MM.1S (cell line): Measurements from ENCODE around the gene CEACAM4.
A peak's percentile ranks its signal among the peaks of the same experiment; 100 is the strongest.
"Not testable (repeated sequence)": the region's sequence is repeated elsewhere in the genome, so short reads cannot be mapped to it uniquely, and the experiment has no call there.

Experiments used
- DNase-seq: peaks from one replicate; pipeline ENCODE4 v3.0.0-alpha.2; 2015
- H2AFZ ChIP-seq: fragments of 300-600 bp; sonication (generic); 2 replicates; pipeline ENCODE4 v1.6.0; 2016; ENCODE audit warnings: antibody characterized with exemption, low read length
- H3F3A ChIP-seq: fragments of 300-600 bp; sonication (generic); 2 replicates; pipeline ENCODE4 v1.6.1; 2016; ENCODE audit warnings: mild to moderate bottlenecking, antibody characterized with exemption, low read length, moderate library complexity, mixed read lengths; ENCODE audit not compliant: insufficient read depth
- H3K27ac ChIP-seq: fragments of 300-600 bp; sonication (generic); 2 replicates; pipeline ENCODE4 v1.5.1; 2016; ENCODE audit warnings: mild to moderate bottlenecking, low read length
- H3K27me3 ChIP-seq: fragments of 300-600 bp; sonication (generic); replicated peaks from 2 replicates; pipeline ENCODE4 v1.6.0; 2016; ENCODE audit warnings: low read length; ENCODE audit not compliant: insufficient read depth
- H3K36me3 ChIP-seq: fragments of 300-600 bp; sonication (generic); replicated peaks from 2 replicates; pipeline ENCODE4 v1.6.1; 2016; ENCODE audit warnings: mild to moderate bottlenecking, low read length, mixed read lengths; ENCODE audit not compliant: insufficient read depth
- H3K4me1 ChIP-seq: fragments of 300-600 bp; sonication (generic); 2 replicates; pipeline ENCODE4 v1.6.1; 2016; ENCODE audit warnings: low read length, mixed read lengths
- H3K4me2 ChIP-seq: fragments of 300-600 bp; sonication (generic); 2 replicates; pipeline ENCODE4 v1.6.0; 2016; ENCODE audit warnings: low read depth, low read length
- H3K4me3 ChIP-seq: fragments of 300-600 bp; sonication (generic); 2 replicates; pipeline ENCODE4 v1.5.1; 2016; ENCODE audit warnings: low read length, mixed read lengths
- H3K79me2 ChIP-seq: fragments of 300-600 bp; sonication (generic); 2 replicates; pipeline ENCODE4 v1.6.1; 2016; ENCODE audit warnings: mixed run types, low read length, mixed read lengths
- H3K9ac ChIP-seq: fragments of 300-600 bp; sonication (generic); 2 replicates; pipeline ENCODE4 v1.6.1; 2016; ENCODE audit warnings: low read length, mixed read lengths
- H3K9me2 ChIP-seq: fragments of 300-600 bp; sonication (generic); replicated peaks from 2 replicates; pipeline ENCODE4 v1.6.1; 2016; ENCODE audit warnings: mild to moderate bottlenecking, low read length, mixed read lengths; ENCODE audit not compliant: insufficient read depth
- H3K9me3 ChIP-seq: fragments of 300-600 bp; sonication (generic); replicated peaks from 2 replicates; pipeline ENCODE4 v1.6.1; 2016; ENCODE audit warnings: mild to moderate bottlenecking, low read length, mixed read lengths; ENCODE audit not compliant: insufficient read depth
- H4K20me1 ChIP-seq: fragments of 300-600 bp; sonication (generic); 2 replicates; pipeline ENCODE4 v1.6.1; 2016; ENCODE audit warnings: mild to moderate bottlenecking, low read length, moderate library complexity, mixed read lengths; ENCODE audit not compliant: insufficient read depth
- EZH2 ChIP-seq: fragments of 300-600 bp; sonication (generic); optimal IDR thresholded peaks from 2 replicates; pipeline ENCODE3; 2017; ENCODE audit warnings: low read depth, mild to moderate bottlenecking, antibody characterized with exemption, low read length, mixed read lengths
- EZH2phosphoT487 ChIP-seq: fragments of 300-600 bp; sonication (generic); IDR thresholded peaks from 2 replicates; pipeline ENCODE4 v1.6.1; 2018; ENCODE audit warnings: antibody characterized with exemption, low read length
- TF ChIP-seq, protein P1 (sequence below): fragments of 300-600 bp; sonication (generic); IDR thresholded peaks from 2 replicates; pipeline ENCODE4 v1.5.1; 2016; ENCODE audit warnings: antibody characterized with exemption, low read length, mixed read lengths

Gene CEACAM4

DNA sequence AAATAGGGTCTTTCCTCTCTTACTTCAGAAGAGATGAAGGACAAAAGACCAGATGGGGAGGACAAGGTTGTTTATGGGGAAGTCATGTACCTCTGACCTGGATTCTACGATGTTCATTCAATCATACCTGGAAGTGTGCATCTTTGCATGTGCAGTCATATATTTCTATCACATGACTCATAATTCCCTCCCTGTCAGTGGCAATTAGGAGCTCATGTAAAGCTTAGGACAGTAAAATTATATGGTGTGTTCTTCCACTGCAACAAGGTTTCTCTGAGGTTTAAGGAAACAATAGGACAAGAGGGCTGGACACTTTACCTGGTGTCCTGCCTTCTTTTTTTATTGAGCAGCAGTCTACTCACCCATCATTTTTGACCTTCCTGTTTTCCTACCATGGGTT, 41.4 kb upstream of the CEACAM4 start:
- TF ChIP-seq EZH2 (no peak), EZH2phosphoT487 (no peak)
- TF ChIP-seq, protein P1, sequence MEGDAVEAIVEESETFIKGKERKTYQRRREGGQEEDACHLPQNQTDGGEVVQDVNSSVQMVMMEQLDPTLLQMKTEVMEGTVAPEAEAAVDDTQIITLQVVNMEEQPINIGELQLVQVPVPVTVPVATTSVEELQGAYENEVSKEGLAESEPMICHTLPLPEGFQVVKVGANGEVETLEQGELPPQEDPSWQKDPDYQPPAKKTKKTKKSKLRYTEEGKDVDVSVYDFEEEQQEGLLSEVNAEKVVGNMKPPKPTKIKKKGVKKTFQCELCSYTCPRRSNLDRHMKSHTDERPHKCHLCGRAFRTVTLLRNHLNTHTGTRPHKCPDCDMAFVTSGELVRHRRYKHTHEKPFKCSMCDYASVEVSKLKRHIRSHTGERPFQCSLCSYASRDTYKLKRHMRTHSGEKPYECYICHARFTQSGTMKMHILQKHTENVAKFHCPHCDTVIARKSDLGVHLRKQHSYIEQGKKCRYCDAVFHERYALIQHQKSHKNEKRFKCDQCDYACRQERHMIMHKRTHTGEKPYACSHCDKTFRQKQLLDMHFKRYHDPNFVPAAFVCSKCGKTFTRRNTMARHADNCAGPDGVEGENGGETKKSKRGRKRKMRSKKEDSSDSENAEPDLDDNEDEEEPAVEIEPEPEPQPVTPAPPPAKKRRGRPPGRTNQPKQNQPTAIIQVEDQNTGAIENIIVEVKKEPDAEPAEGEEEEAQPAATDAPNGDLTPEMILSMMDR = no peak

DNA sequence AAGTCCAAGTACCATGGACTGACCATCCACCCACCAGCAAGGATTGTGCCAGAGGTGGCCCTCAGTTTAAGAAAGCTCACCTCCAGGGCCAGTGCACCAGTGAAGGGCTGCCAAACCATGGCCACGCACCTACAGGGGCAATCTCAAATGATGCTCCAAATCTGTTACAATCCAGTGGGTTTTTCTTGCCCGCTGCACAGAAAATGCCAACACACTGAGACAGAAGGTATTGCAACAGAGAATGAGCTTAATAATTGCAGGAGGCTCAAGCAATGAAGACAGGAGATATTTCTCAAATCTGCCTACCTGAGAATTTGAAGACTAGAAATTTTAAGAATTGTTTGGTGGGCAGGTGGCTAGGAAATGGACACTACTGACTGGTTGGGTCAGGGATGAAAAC, 39.2 kb upstream of the CEACAM4 start:
- peaks cover 52% of the 10 kb centered on the region for H3K27me3 ChIP-seq
- no peak overlapping the region for H3K4me3 ChIP-seq
- H3K79me2 ChIP-seq = no peaks in the 10 kb centered on the region
- no peaks in the 10 kb centered on the region for H3K4me1 ChIP-seq
- no peaks in the 10 kb centered on the region for H3F3A ChIP-seq
- no peak overlapping the region for H3K27ac ChIP-seq
- H3K9me2 ChIP-seq = no peaks in the 10 kb centered on the region
- H2AFZ ChIP-seq = no peak overlapping the region
- H3K9me3 ChIP-seq = no peaks in the 10 kb centered on the region; the same call in 1 of the 2 replicates
- TF ChIP-seq, protein P1 = no peak
- TF ChIP-seq EZH2 = no peak
- TF ChIP-seq EZH2phosphoT487 = no peak
- no peaks in the 10 kb centered on the region for H3K36me3 ChIP-seq
- DNase-seq = no peak
- no peak overlapping the region for H3K9ac ChIP-seq
- H4K20me1 ChIP-seq = no peaks in the 10 kb centered on the region
- no peak overlapping the region for H3K4me2 ChIP-seq

More for the DNA sequence above, 41.4 kb upstream of the CEACAM4 start:
- DNase-seq = no peak
- Histone ChIP-seq H3K4me2 (no peak overlapping the region), H3K9ac (no peak overlapping the region), H3K79me2 (no peaks in the 10 kb centered on the region), H3K9me2 (no peaks in the 10 kb centered on the region), H3K4me3 (no peak overlapping the region), H3K36me3 (no peaks in the 10 kb centered on the region), H3F3A (no peaks in the 10 kb centered on the region), H3K27me3 (peaks cover 69% of the 10 kb centered on the region), H2AFZ (no peak overlapping the region), H3K9me3 (no peaks in the 10 kb centered on the region; the same call in 1 of the 2 replicates), H4K20me1 (no peaks in the 10 kb centered on the region), H3K27ac (no peak overlapping the region), H3K4me1 (no peaks in the 10 kb centered on the region)

DNA sequence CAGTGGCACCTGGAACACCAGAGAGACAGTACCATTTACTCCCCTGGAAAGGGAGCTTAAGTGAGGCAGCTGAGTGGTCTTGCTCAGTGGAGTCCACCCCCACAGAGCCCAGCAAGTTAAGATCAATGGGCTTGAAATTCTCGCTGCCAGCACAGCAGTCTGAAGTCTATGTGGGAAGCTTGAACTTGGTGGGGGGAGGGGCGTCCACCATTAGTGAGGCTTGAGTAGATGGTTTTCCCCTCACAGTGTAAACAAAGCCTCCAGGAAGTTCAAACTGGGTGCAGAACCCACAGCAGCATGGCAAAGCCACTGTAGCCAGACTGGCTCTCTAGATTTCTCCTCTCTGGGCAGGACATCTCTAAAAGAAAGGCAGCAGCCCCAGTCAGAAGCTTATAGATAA, 30.3 kb upstream of the CEACAM4 start:
- H3K27me3 ChIP-seq = peaks cover 24% of the 10 kb centered on the region
- H3K36me3 ChIP-seq = no peaks in the 10 kb centered on the region
- H3F3A ChIP-seq = no peaks in the 10 kb centered on the region
- no peak overlapping the region for H3K4me3 ChIP-seq
- DNase-seq = peak; percentile 69
- H3K9me2 ChIP-seq = no peaks in the 10 kb centered on the region
- peak overlapping the region; percentile 15; the same call in 1 of the 2 replicates for H3K4me2 ChIP-seq
- no peaks in the 10 kb centered on the region for H3K79me2 ChIP-seq
- no peaks in the 10 kb centered on the region for H4K20me1 ChIP-seq
- no peak overlapping the region for H3K9ac ChIP-seq
- H3K4me1 ChIP-seq = peaks cover 12% of the 10 kb centered on the region; the same call in 1 of the 2 replicates
- no peak overlapping the region for H3K27ac ChIP-seq
- H2AFZ ChIP-seq = no peak overlapping the region
- no peaks in the 10 kb centered on the region for H3K9me3 ChIP-seq
- TF ChIP-seq EZH2 = no peak
- TF ChIP-seq, protein P1 = no peak
- no peak for TF ChIP-seq EZH2phosphoT487

DNA sequence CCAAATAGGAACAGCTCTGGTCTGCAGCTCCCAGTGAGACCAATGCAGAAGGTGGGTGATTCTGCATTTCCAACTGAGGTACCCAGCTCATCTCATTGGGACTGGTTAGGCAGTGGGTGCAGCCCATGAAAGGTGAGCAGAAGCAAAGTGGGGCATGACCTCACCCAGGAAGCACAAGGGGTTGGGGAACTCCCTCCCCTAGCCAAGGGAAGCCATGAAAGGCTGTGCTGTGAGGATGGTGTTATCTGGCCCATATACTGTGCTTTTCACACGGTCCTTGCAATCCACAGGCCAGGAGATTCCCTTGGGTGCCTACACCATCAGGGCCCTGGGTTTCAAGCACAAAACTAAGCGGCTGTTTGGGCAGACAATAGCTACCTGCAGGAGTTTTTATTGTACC, 29.9 kb upstream of the CEACAM4 start:
- H3K9me2 ChIP-seq, H3K4me3 ChIP-seq, H2AFZ ChIP-seq, H4K20me1 ChIP-seq, H3K79me2 ChIP-seq, H3K27ac ChIP-seq, H3K36me3 ChIP-seq, H3K9me3 ChIP-seq, H3F3A ChIP-seq, H3K9ac ChIP-seq, DNase-seq: not testable (repeated sequence)
- peak overlapping the region; percentile 15; the same call in 1 of the 2 replicates for H3K4me2 ChIP-seq
- H3K27me3 ChIP-seq = peaks cover 27% of the 10 kb centered on the region
- peaks cover 12% of the 10 kb centered on the region; the same call in 1 of the 2 replicates for H3K4me1 ChIP-seq
